H9 (cell line): ENCODE data around the gene IGF2BP2. TPM values are rescaled to one million over a fixed set of nuclear protein-coding genes. Genes with fewer than 3 reads are reported as not detected.

Source experiments
- DNase-seq: peaks from one replicate; pipeline ENCODE4 v3.0.0-alpha.2; 2017
- H2AFZ ChIP-seq: one replicate; pipeline ENCODE4 v1.6.1; 2013; ENCODE audit warnings: mild to moderate bottlenecking, low read length, control low read depth, moderate library complexity
- H2AK5ac ChIP-seq: 2 replicates; pipeline ENCODE4 v1.6.1; 2013; ENCODE audit warnings: low read length, control low read depth, mixed read lengths; ENCODE audit not compliant: insufficient read length
- H2BK120ac ChIP-seq: one replicate; pipeline ENCODE4 v1.6.1; 2013; ENCODE audit warnings: low read depth, mild to moderate bottlenecking, low read length, control low read depth, inconsistent platforms; ENCODE audit not compliant: poor library complexity, severe bottlenecking
- H2BK12ac ChIP-seq: 2 replicates; pipeline ENCODE4 v1.6.1; 2013; ENCODE audit warnings: low read length, control low read depth, mixed read lengths, low read depth; ENCODE audit not compliant: insufficient read length
- H2BK15ac ChIP-seq: 2 replicates; pipeline ENCODE4 v1.6.1; 2013; ENCODE audit warnings: low read depth, low read length, control low read depth
- H2BK20ac ChIP-seq: one replicate; pipeline ENCODE4 v1.6.1; 2013; ENCODE audit warnings: low read depth, mild to moderate bottlenecking, low read length, control low read depth, inconsistent platforms; ENCODE audit not compliant: poor library complexity, severe bottlenecking
- H2BK5ac ChIP-seq: 2 replicates; pipeline ENCODE4 v1.6.1; 2013; ENCODE audit warnings: low read length, control low read depth, mixed read lengths; ENCODE audit not compliant: insufficient read length
- H3K14ac ChIP-seq: 2 replicates; pipeline ENCODE4 v1.6.1; 2013; ENCODE audit warnings: low read length, control low read depth; ENCODE audit not compliant: insufficient read depth
- H3K18ac ChIP-seq: 2 replicates; pipeline ENCODE4 v1.6.1; 2013; ENCODE audit warnings: low read depth, mild to moderate bottlenecking, mixed read lengths, low read length, control low read depth; ENCODE audit not compliant: insufficient read length
- H3K23ac ChIP-seq: 2 replicates; pipeline ENCODE4 v1.6.1; 2013; ENCODE audit warnings: low read length, control low read depth, mixed read lengths, low read depth; ENCODE audit not compliant: insufficient read length
- H3K23me2 ChIP-seq: 2 replicates; pipeline ENCODE4 v1.6.1; 2013; ENCODE audit warnings: low read depth, mild to moderate bottlenecking, mixed read lengths, low read length, control low read depth; ENCODE audit not compliant: insufficient read length, poor library complexity, severe bottlenecking
- H3K27ac ChIP-seq: 2 replicates; pipeline ENCODE4 v1.5.1; 2013; ENCODE audit warnings: low read length, control low read depth, mixed read lengths, low read depth; ENCODE audit not compliant: insufficient read length
- H3K27me3 ChIP-seq: 2 replicates; pipeline ENCODE4 v1.6.1; 2013; ENCODE audit warnings: low read length, control low read depth, inconsistent platforms; ENCODE audit not compliant: insufficient read depth
- H3K4ac ChIP-seq: 2 replicates; pipeline ENCODE4 v1.6.1; 2013; ENCODE audit warnings: low read depth, mild to moderate bottlenecking, control low read depth, inconsistent platforms, low read length, moderate library complexity
- H3K4me1 ChIP-seq: 2 replicates; pipeline ENCODE4 v1.6.1; 2013; ENCODE audit warnings: low read length, control low read depth, inconsistent platforms; ENCODE audit not compliant: insufficient read depth
- H3K4me2 ChIP-seq: 2 replicates; pipeline ENCODE4 v1.6.1; 2013; ENCODE audit warnings: low read length, control low read depth, mixed read lengths; ENCODE audit not compliant: insufficient read length, insufficient read depth
- H3K56ac ChIP-seq: 2 replicates; pipeline ENCODE4 v1.6.1; 2013; ENCODE audit warnings: low read depth, mild to moderate bottlenecking, mixed read lengths, low read length, control low read depth; ENCODE audit not compliant: insufficient read length
- H3K79me1 ChIP-seq: 2 replicates; pipeline ENCODE4 v1.6.1; 2013; ENCODE audit warnings: low read depth, mild to moderate bottlenecking, moderate library complexity, low read length, control low read depth, inconsistent platforms; ENCODE audit not compliant: insufficient read depth, poor library complexity, severe bottlenecking
- H3K79me2 ChIP-seq: 2 replicates; pipeline ENCODE4 v1.6.1; 2013; ENCODE audit warnings: low read length, control low read depth, inconsistent platforms; ENCODE audit not compliant: insufficient read depth
- H3K9ac ChIP-seq: 2 replicates; pipeline ENCODE4 v1.6.1; 2013; ENCODE audit warnings: low read length, control low read depth, mixed read lengths; ENCODE audit not compliant: insufficient read length; ENCODE audit errors: extremely low read depth
- H3K9me3 ChIP-seq: one replicate; pipeline ENCODE4 v1.6.1; 2013; ENCODE audit warnings: low read depth, low read length, inconsistent platforms; ENCODE audit not compliant: control insufficient read depth
- H3T11ph ChIP-seq: one replicate; pipeline ENCODE4 v1.6.1; 2013; ENCODE audit warnings: mild to moderate bottlenecking, low read length, control low read depth, inconsistent platforms
- H4K20me1 ChIP-seq: one replicate; pipeline ENCODE4 v1.6.1; 2013; ENCODE audit not compliant: control insufficient read depth, insufficient read length, insufficient read depth
- H4K5ac ChIP-seq: 2 replicates; pipeline ENCODE4 v1.6.1; 2013; ENCODE audit warnings: low read depth, mild to moderate bottlenecking, mixed read lengths, low read length, control low read depth; ENCODE audit not compliant: insufficient read length
- H4K8ac ChIP-seq: replicated peaks from 2 replicates; pipeline ENCODE4 v1.6.1; 2013; ENCODE audit warnings: low read length, control low read depth, mixed read lengths, low read depth; ENCODE audit not compliant: insufficient read length
- H4K91ac ChIP-seq: 2 replicates; pipeline ENCODE4 v1.6.1; 2013; ENCODE audit warnings: low read depth, mild to moderate bottlenecking, moderate library complexity, mixed read lengths, low read length, control low read depth; ENCODE audit not compliant: insufficient read length
- H3K27ac Mint-ChIP-seq, 3 experiments: 2 replicates in 2 of 3; 3 replicates in 1 of 3; pipeline ENCODE4 v1.8.0; 2020 to 2021; ENCODE audit warnings: mixed read lengths in 3 of 3, mild to moderate bottlenecking in 1 of 3, moderate library complexity in 1 of 3
- H3K27me3 Mint-ChIP-seq: 2 replicates; pipeline ENCODE4 v1.8.0; 2021; ENCODE audit warnings: low read depth, mild to moderate bottlenecking, moderate library complexity, mixed read lengths
- H3K36me3 Mint-ChIP-seq, 3 experiments: 2 replicates in 2 of 3; 3 replicates in 1 of 3; pipeline ENCODE4 v1.8.0; 2020 to 2021; ENCODE audit warnings: low read depth in 3 of 3, mixed read lengths in 3 of 3; ENCODE audit not compliant: insufficient read depth in 1 of 3
- H3K4me1 Mint-ChIP-seq, 2 experiments: 2 replicates each; pipeline ENCODE4 v1.8.0; 2020; ENCODE audit warnings: mixed read lengths in 2 of 2
- H3K4me3 Mint-ChIP-seq, 2 experiments: 2 replicates in 1 of 2; 3 replicates in 1 of 2; pipeline ENCODE4 v1.8.0; 2020 to 2021; ENCODE audit warnings: mild to moderate bottlenecking in 2 of 2, mixed read lengths in 2 of 2, moderate library complexity in 1 of 2
- H3K9me3 Mint-ChIP-seq, 2 experiments: 2 replicates in 1 of 2; 3 replicates in 1 of 2; pipeline ENCODE4 v1.8.0; 2020; ENCODE audit warnings: mild to moderate bottlenecking in 2 of 2, mixed read lengths in 2 of 2, moderate library complexity in 1 of 2
- CTCF ChIP-seq: fragments of 200-600 bp; sonication (generic); conservative IDR thresholded peaks from 3 replicates; pipeline ENCODE4 v1.8.0; 2021; ENCODE audit warnings: antibody characterized with exemption, mild to moderate bottlenecking
- WGBS: extraction: QIAGEN DNeasy Blood & Tissue Kit; methylation state at CpG from one replicate; pipeline ENCODE4 v1.1.7; 2013; ENCODE audit warnings: missing lambda C conversion rate, low lambda C conversion rate, mixed read lengths; ENCODE audit not compliant: insufficient read length; ENCODE audit errors: extremely low coverage; 5-methylcytosine and 5-hydroxymethylcytosine counted together
- total RNA-seq: library from RNA; stranded (reverse); gene quantifications from 2 replicates; pipeline ENCODE4 v1.2.1, GENCODE V29; 2021

The IGF2BP2 gene
- total RNA-seq, 1 experiment from 2014 or later = 130 TPM

GRCh38 chr3:185623939-185624665 lies 200.7 kb downstream of the IGF2BP2 start:
- no peak overlapping the region for H3K56ac ChIP-seq
- no peaks in the 10 kb centered on the region for H3K9me3 ChIP-seq
- H3K23me2 ChIP-seq = no peaks in the 10 kb centered on the region
- no peak overlapping the region for H2AK5ac ChIP-seq
- H3K79me1 ChIP-seq = no peaks in the 10 kb centered on the region
- no peak overlapping the region for H3K9ac ChIP-seq
- H3K4ac ChIP-seq = no peak overlapping the region
- Mint-ChIP-seq H3K27ac (no peak overlapping the region), H3K36me3 (peaks cover 27 to 70% (median 58%) of the 10 kb centered on the region in 3 experiments; a peak in 6 of 7 replicates), H3K9me3 (no peaks in the 10 kb centered on the region), H3K4me3 (no peak overlapping the region), H3K27me3 (no peaks in the 10 kb centered on the region), H3K4me1 (no peaks in the 10 kb centered on the region)
- WGBS = no CpG with 5 or more reads among the region's 7 CpGs
- H4K8ac ChIP-seq = no peak overlapping the region
- no peak overlapping the region for H4K91ac ChIP-seq
- H3K14ac ChIP-seq = no peak overlapping the region
- no peak overlapping the region for H2BK120ac ChIP-seq
- no peak overlapping the region for H2AFZ ChIP-seq
- H3K4me1 ChIP-seq = no peaks in the 10 kb centered on the region
- H3K18ac ChIP-seq = no peak overlapping the region
- no peak for TF ChIP-seq CTCF
- no peaks in the 10 kb centered on the region for H3K79me2 ChIP-seq
- no peaks in the 10 kb centered on the region for H3K27me3 ChIP-seq
- no peak overlapping the region for H3K4me2 ChIP-seq
- no peak overlapping the region for H3K27ac ChIP-seq
- no peak overlapping the region for H2BK20ac ChIP-seq
- no peak overlapping the region for H2BK5ac ChIP-seq
- no peak for DNase-seq
- H4K20me1 ChIP-seq = no peaks in the 10 kb centered on the region
- H3K23ac ChIP-seq = no peak overlapping the region
- no peak overlapping the region for H3T11ph ChIP-seq
- no peak overlapping the region for H2BK15ac ChIP-seq
- no peak overlapping the region for H4K5ac ChIP-seq
- H2BK12ac ChIP-seq = no peak overlapping the region
